H9 (cell line): ENCODE results near the gene MEDAG. TPM values are rescaled to one million over a fixed set of nuclear protein-coding genes. Genes with fewer than 3 reads are reported as not detected.

Experiments
- DNase-seq: peaks from one replicate; pipeline ENCODE4 v3.0.0-alpha.2; 2017
- H2AFZ ChIP-seq: one replicate; pipeline ENCODE4 v1.6.1; 2013; ENCODE audit warnings: mild to moderate bottlenecking, low read length, control low read depth, moderate library complexity
- H2AK5ac ChIP-seq: 2 replicates; pipeline ENCODE4 v1.6.1; 2013; ENCODE audit warnings: low read length, control low read depth, mixed read lengths; ENCODE audit not compliant: insufficient read length
- H2BK120ac ChIP-seq: one replicate; pipeline ENCODE4 v1.6.1; 2013; ENCODE audit warnings: low read depth, mild to moderate bottlenecking, low read length, control low read depth, inconsistent platforms; ENCODE audit not compliant: poor library complexity, severe bottlenecking
- H2BK12ac ChIP-seq: 2 replicates; pipeline ENCODE4 v1.6.1; 2013; ENCODE audit warnings: low read length, control low read depth, mixed read lengths, low read depth; ENCODE audit not compliant: insufficient read length
- H2BK15ac ChIP-seq: 2 replicates; pipeline ENCODE4 v1.6.1; 2013; ENCODE audit warnings: low read depth, low read length, control low read depth
- H2BK20ac ChIP-seq: one replicate; pipeline ENCODE4 v1.6.1; 2013; ENCODE audit warnings: low read depth, mild to moderate bottlenecking, low read length, control low read depth, inconsistent platforms; ENCODE audit not compliant: poor library complexity, severe bottlenecking
- H2BK5ac ChIP-seq: 2 replicates; pipeline ENCODE4 v1.6.1; 2013; ENCODE audit warnings: low read length, control low read depth, mixed read lengths; ENCODE audit not compliant: insufficient read length
- H3K14ac ChIP-seq: 2 replicates; pipeline ENCODE4 v1.6.1; 2013; ENCODE audit warnings: low read length, control low read depth; ENCODE audit not compliant: insufficient read depth
- H3K18ac ChIP-seq: 2 replicates; pipeline ENCODE4 v1.6.1; 2013; ENCODE audit warnings: low read depth, mild to moderate bottlenecking, mixed read lengths, low read length, control low read depth; ENCODE audit not compliant: insufficient read length
- H3K23ac ChIP-seq: 2 replicates; pipeline ENCODE4 v1.6.1; 2013; ENCODE audit warnings: low read length, control low read depth, mixed read lengths, low read depth; ENCODE audit not compliant: insufficient read length
- H3K23me2 ChIP-seq: 2 replicates; pipeline ENCODE4 v1.6.1; 2013; ENCODE audit warnings: low read depth, mild to moderate bottlenecking, mixed read lengths, low read length, control low read depth; ENCODE audit not compliant: insufficient read length, poor library complexity, severe bottlenecking
- H3K27ac ChIP-seq: 2 replicates; pipeline ENCODE4 v1.5.1; 2013; ENCODE audit warnings: low read length, control low read depth, mixed read lengths, low read depth; ENCODE audit not compliant: insufficient read length
- H3K27me3 ChIP-seq: 2 replicates; pipeline ENCODE4 v1.6.1; 2013; ENCODE audit warnings: low read length, control low read depth, inconsistent platforms; ENCODE audit not compliant: insufficient read depth
- H3K4ac ChIP-seq: 2 replicates; pipeline ENCODE4 v1.6.1; 2013; ENCODE audit warnings: low read depth, mild to moderate bottlenecking, control low read depth, inconsistent platforms, low read length, moderate library complexity
- H3K4me1 ChIP-seq: 2 replicates; pipeline ENCODE4 v1.6.1; 2013; ENCODE audit warnings: low read length, control low read depth, inconsistent platforms; ENCODE audit not compliant: insufficient read depth
- H3K4me2 ChIP-seq: 2 replicates; pipeline ENCODE4 v1.6.1; 2013; ENCODE audit warnings: low read length, control low read depth, mixed read lengths; ENCODE audit not compliant: insufficient read length, insufficient read depth
- H3K56ac ChIP-seq: 2 replicates; pipeline ENCODE4 v1.6.1; 2013; ENCODE audit warnings: low read depth, mild to moderate bottlenecking, mixed read lengths, low read length, control low read depth; ENCODE audit not compliant: insufficient read length
- H3K79me1 ChIP-seq: 2 replicates; pipeline ENCODE4 v1.6.1; 2013; ENCODE audit warnings: low read depth, mild to moderate bottlenecking, moderate library complexity, low read length, control low read depth, inconsistent platforms; ENCODE audit not compliant: insufficient read depth, poor library complexity, severe bottlenecking
- H3K79me2 ChIP-seq: 2 replicates; pipeline ENCODE4 v1.6.1; 2013; ENCODE audit warnings: low read length, control low read depth, inconsistent platforms; ENCODE audit not compliant: insufficient read depth
- H3K9ac ChIP-seq: 2 replicates; pipeline ENCODE4 v1.6.1; 2013; ENCODE audit warnings: low read length, control low read depth, mixed read lengths; ENCODE audit not compliant: insufficient read length; ENCODE audit errors: extremely low read depth
- H3K9me3 ChIP-seq: one replicate; pipeline ENCODE4 v1.6.1; 2013; ENCODE audit warnings: low read depth, low read length, inconsistent platforms; ENCODE audit not compliant: control insufficient read depth
- H3T11ph ChIP-seq: one replicate; pipeline ENCODE4 v1.6.1; 2013; ENCODE audit warnings: mild to moderate bottlenecking, low read length, control low read depth, inconsistent platforms
- H4K20me1 ChIP-seq: one replicate; pipeline ENCODE4 v1.6.1; 2013; ENCODE audit not compliant: control insufficient read depth, insufficient read length, insufficient read depth
- H4K5ac ChIP-seq: 2 replicates; pipeline ENCODE4 v1.6.1; 2013; ENCODE audit warnings: low read depth, mild to moderate bottlenecking, mixed read lengths, low read length, control low read depth; ENCODE audit not compliant: insufficient read length
- H4K8ac ChIP-seq: replicated peaks from 2 replicates; pipeline ENCODE4 v1.6.1; 2013; ENCODE audit warnings: low read length, control low read depth, mixed read lengths, low read depth; ENCODE audit not compliant: insufficient read length
- H4K91ac ChIP-seq: 2 replicates; pipeline ENCODE4 v1.6.1; 2013; ENCODE audit warnings: low read depth, mild to moderate bottlenecking, moderate library complexity, mixed read lengths, low read length, control low read depth; ENCODE audit not compliant: insufficient read length
- H3K27ac Mint-ChIP-seq, 3 experiments: 2 replicates in 2 of 3; 3 replicates in 1 of 3; pipeline ENCODE4 v1.8.0; 2020 to 2021; ENCODE audit warnings: mixed read lengths in 3 of 3, mild to moderate bottlenecking in 1 of 3, moderate library complexity in 1 of 3
- H3K27me3 Mint-ChIP-seq: 2 replicates; pipeline ENCODE4 v1.8.0; 2021; ENCODE audit warnings: low read depth, mild to moderate bottlenecking, moderate library complexity, mixed read lengths
- H3K36me3 Mint-ChIP-seq, 3 experiments: 2 replicates in 2 of 3; 3 replicates in 1 of 3; pipeline ENCODE4 v1.8.0; 2020 to 2021; ENCODE audit warnings: low read depth in 3 of 3, mixed read lengths in 3 of 3; ENCODE audit not compliant: insufficient read depth in 1 of 3
- H3K4me1 Mint-ChIP-seq, 2 experiments: 2 replicates each; pipeline ENCODE4 v1.8.0; 2020; ENCODE audit warnings: mixed read lengths in 2 of 2
- H3K4me3 Mint-ChIP-seq, 2 experiments: 2 replicates in 1 of 2; 3 replicates in 1 of 2; pipeline ENCODE4 v1.8.0; 2020 to 2021; ENCODE audit warnings: mild to moderate bottlenecking in 2 of 2, mixed read lengths in 2 of 2, moderate library complexity in 1 of 2
- H3K9me3 Mint-ChIP-seq, 2 experiments: 2 replicates in 1 of 2; 3 replicates in 1 of 2; pipeline ENCODE4 v1.8.0; 2020; ENCODE audit warnings: mild to moderate bottlenecking in 2 of 2, mixed read lengths in 2 of 2, moderate library complexity in 1 of 2
- CTCF ChIP-seq: fragments of 200-600 bp; sonication (generic); conservative IDR thresholded peaks from 3 replicates; pipeline ENCODE4 v1.8.0; 2021; ENCODE audit warnings: antibody characterized with exemption, mild to moderate bottlenecking
- WGBS: extraction: QIAGEN DNeasy Blood & Tissue Kit; methylation state at CpG from one replicate; pipeline ENCODE4 v1.1.7; 2013; ENCODE audit warnings: missing lambda C conversion rate, low lambda C conversion rate, mixed read lengths; ENCODE audit not compliant: insufficient read length; ENCODE audit errors: extremely low coverage; 5-methylcytosine and 5-hydroxymethylcytosine counted together
- total RNA-seq: library from RNA; stranded (reverse); gene quantifications from 2 replicates; pipeline ENCODE4 v1.2.1, GENCODE V29; 2021

MEDAG gene
- total RNA-seq, 1 experiment from 2014 or later = 0.87 TPM

GRCh38 chr13:30868799-30869470 is 37.1 kb upstream of the MEDAG start:
- no peak for TF ChIP-seq CTCF
- no peak overlapping the region for H3K23ac ChIP-seq
- no peak overlapping the region for H3K9ac ChIP-seq
- H3K79me1 ChIP-seq = no peaks in the 10 kb centered on the region
- no peak overlapping the region for H3K27ac ChIP-seq
- no peak overlapping the region for H3K14ac ChIP-seq
- no peak overlapping the region for H3T11ph ChIP-seq
- H3K9me3 Mint-ChIP-seq = no peaks in the 10 kb centered on the region
- H3K36me3 Mint-ChIP-seq = peaks cover 0 to 6% (median 0%) of the 10 kb centered on the region in 3 experiments; a peak in 3 of 7 replicates
- H4K91ac ChIP-seq = no peak overlapping the region
- no peaks in the 10 kb centered on the region; the same call in 1 of the 2 replicates for H3K27me3 ChIP-seq
- H2BK5ac ChIP-seq = no peak overlapping the region
- H3K56ac ChIP-seq = no peak overlapping the region
- H2BK12ac ChIP-seq = no peak overlapping the region
- no peak overlapping the region for H2BK120ac ChIP-seq
- H4K5ac ChIP-seq = no peak overlapping the region
- no CpG with 5 or more reads among the region's 5 CpGs for WGBS
- H3K27ac Mint-ChIP-seq = peak overlapping the region in 1 of 3 experiments; percentile 6; a peak in 3 of 7 replicates
- peaks cover 12% of the 10 kb centered on the region for H3K27me3 Mint-ChIP-seq
- no peak overlapping the region for H3K4me2 ChIP-seq
- no peaks in the 10 kb centered on the region for H4K20me1 ChIP-seq
- H3K4me3 Mint-ChIP-seq = no peak overlapping the region; a peak in 1 of 5 replicates
- no peak overlapping the region for H3K18ac ChIP-seq
- H3K4me1 ChIP-seq = peaks cover 11% of the 10 kb centered on the region
- H2BK20ac ChIP-seq = no peak overlapping the region
- no peaks in the 10 kb centered on the region for H3K79me2 ChIP-seq
- no peak overlapping the region for H2AFZ ChIP-seq
- no peaks in the 10 kb centered on the region for H3K9me3 ChIP-seq
- H4K8ac ChIP-seq = no peak overlapping the region
- peaks cover 1% of the 10 kb centered on the region for H3K23me2 ChIP-seq
- H2BK15ac ChIP-seq = no peak overlapping the region
- DNase-seq = no peak
- H3K4me1 Mint-ChIP-seq = peaks cover 55 to 75% of the 10 kb centered on the region in 2 experiments
- no peak overlapping the region for H3K4ac ChIP-seq
- no peak overlapping the region for H2AK5ac ChIP-seq
